ENCODE results near the gene ROGDI.

The ROGDI gene

DNA sequence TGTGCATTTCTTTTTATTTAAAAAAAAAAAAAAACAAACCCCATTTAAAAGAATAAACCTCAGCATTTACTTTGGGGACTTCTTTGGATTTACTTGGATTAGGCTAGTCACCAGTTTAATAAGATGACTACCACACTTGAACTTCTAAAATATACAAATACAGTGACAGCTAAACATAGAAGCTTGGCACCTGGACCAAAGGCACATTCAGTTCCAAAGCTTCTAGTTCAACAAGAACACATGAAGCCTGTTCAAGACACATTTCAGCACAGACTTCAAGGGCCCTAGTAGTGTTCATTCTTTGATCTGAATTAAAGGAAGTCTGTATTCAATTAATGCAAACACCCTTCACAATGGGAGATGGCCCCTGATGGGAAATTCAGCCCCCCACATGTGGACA, 11.6 kb upstream of the ROGDI start:
- no peak for DNase-seq (ENCODE audit: low read depth in 2 of 2)

DNA sequence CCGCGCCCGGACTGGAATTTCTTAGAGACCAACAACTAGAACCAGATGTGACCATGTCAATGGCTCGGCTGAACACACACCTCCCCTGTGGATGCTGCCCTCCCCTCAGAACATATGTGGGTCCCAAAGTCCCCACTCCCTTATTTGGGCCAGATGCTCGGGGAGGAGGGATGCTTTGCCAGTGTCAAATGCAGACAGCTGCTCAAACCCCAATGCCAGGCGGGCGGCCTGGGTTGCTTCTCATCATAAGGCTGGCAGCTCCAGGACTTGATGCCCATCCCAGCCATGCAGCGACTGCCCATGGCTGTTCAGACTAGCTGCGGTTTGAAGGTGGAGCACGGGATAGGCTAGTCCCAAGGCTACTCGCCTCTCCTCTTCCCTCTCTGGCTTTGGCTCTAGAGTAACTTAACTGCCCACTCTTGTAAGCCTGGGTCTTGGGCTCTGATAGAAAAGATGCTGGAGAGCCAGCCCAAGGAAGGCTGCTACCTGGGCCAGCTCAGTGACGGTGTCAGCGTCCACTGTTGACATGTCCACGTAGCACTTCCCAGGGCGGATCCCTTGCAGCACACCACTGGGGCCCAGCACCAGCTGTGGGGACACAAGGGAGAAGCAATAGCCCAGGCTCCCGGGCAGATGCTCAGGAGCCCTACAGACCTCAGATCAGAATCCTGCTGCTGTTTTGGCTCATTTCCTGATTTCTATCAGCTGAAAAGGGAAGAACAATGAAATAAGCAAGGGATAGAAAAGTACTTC, 11.0 kb upstream of the ROGDI start:
- DNase-seq (ENCODE audit: low read depth in 2 of 2): no peak

DNA sequence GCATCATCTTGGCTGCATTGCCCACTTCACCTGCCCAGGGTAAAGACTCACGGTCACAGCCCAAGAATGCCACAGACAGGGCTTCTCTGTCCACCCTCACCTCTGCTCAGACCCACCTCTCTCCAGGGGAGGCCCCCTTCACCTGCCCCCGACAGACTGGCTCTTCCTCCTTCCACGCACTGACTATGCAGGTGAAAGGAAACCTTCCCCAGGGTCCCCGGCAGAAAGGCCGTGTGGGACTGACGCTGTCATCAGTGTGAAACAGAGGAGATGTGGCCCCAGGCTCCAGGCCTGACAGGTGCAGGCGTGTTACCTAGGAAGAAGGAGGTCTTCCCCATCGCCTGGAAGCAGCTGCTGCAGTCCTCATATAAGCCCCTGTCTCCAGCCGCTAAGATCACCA, 9.3 kb upstream of the ROGDI start:
- no peak for DNase-seq (ENCODE audit: low read depth in 2 of 2)

DNA sequence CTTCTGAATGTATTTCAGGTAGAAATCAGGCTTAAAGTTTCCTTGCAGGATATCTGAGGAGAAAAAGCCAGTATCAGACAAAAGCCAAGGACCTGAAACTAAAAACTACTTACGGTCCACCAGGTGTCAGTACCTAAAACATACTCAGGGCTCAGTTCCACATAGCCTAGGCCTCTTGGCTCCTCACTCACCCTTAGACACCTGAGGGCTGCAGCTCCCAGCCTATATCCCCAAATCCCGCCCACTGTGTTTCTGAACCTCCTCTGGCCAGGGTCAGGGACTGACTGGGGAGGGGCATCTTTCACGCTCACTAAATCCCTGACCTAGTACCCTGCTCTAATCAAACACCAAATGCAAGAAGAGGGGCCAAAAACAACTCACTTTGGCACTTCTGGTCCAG, 8.8 kb upstream of the ROGDI start:
- DNase-seq (ENCODE audit: low read depth in 2 of 2): no peak

DNA sequence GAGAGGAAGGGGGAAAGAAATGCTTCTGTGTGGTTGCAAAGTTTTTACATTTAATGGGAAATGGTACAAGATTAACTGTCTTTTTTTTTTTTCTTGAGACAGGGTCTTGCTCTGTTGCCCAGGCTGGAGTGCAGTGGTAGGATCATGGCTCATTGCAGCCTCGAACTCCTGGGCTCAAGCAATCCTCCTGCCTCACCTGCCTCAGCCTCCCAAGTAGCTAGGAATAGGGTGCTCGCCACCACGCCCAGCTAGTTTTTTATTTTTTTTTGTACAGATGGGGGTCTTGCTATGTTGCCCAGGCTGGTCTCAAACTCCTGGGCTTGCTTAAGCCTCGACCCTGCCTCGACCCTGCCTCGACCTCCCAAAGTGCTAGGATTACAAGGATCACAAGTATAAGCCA, 3.8 kb upstream of the ROGDI start:
- no peak for DNase-seq (ENCODE audit: low read depth in 2 of 2)

DNA sequence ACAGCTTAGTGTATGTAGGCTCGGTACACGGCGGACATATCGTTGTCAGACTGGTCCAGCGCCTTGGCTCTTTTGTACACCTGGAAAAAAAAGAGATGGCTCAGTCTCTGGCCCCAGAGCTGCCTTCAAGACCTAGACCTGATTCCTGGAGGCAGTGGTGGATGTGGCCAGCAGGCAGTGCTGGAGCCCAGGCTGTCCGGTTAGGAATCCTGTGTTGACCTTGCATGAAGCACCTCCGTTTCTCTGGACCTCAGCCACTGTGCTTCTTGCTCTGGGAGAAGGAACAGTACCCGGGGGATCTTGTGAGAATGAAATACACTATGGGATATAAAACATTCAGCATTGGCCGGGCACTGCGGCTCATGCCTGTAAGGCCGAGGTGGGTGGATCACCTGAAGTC, 2.8 kb upstream of the ROGDI start:
- DNase-seq (ENCODE audit: low read depth in 2 of 2): no peak

DNA sequence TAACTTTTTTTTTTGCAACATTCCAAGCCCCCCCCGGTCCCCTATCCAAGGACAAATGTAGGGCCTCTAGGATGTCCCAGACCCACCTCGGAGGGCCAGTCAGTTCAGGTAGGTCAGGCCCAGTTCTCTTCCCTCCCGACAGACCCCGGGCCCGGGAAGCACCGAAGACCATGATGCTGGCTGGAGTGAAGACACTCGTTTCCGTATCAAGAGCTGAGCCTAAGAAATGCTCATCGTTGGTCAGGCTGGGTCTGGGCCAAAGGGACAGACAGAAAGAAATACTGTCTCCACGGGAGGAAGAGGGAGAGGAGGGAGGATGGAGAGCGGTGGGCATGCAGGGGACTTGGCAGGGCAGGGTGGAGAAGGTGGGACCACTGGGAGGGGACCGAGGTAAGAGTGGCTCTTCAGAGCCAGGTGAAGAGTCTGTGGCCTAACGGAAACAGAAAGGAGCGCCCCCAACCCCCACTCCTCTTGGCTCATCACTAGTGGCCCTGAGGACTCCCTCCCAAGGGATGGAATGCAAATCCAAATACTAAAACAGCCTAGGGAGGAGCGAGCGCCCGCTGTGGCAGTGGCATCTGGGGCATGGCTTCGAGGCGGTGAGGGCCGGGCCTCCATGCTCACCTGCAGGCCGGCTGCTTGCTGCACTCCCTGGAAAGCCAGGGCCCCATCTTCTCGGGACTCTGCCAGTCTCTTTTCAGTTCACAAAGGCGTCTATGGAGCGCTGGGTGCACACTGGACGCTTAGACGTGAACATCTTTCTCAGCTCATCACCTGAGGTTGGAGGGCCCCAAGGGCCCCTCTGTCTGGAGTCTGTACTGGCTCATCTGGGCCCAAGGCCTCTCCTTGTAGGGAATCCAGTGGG, 1.7 kb upstream of the ROGDI start:
- DNase-seq (ENCODE audit: low read depth in 2 of 2): no peak

DNA sequence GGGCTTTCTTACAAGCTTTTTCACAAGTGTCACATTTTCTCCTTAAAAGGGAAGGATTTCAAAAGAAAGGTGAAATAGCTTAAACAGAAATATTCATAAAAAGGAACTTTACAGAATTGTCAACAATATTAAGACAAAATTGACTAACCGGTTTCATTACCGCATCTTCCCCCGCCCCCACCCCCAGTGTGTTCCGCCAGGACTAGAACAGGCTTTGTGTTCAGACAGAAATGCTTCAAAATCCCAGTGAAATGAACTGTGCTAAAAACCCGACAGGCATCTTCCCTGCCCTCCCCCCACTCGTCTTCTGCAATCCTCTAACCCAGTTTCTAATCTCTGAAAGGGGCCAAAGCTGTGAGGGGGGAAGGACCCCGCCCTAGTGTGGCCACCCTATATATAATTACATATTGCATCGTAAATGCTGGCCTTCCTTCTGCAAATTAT, 990 bp upstream of the ROGDI start:
- DNase-seq (ENCODE audit: low read depth in 2 of 2): no peak

DNA sequence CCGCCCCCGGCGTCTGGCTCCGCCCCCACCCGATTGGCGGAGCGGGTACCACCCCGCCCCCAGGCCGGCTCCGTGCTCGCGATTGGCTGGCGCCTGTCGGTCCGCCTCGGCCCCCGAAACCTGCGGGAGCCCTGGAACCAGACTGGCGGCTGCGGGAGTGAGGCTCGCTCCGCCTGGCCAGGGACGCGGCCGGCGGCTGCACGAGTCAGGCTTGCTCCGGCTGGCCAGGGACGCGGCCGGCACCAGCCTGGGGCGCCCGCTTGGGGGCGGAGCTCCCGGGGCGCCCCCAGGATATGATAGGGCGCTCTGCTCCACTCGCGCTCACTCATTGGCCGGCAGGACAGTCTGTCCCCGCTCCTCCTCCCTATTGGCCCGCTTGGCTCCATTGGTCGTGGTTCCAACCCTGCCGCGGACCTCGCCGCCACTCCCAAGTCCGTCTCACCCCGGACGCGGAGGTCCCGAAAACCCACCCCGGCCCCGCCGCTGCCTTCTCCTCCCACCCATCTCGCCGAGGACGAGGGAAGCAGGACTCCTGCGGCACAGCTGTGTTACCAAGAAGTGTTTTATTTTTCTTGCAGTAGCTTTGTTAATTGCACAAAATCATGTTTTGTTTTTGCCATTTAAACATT, 340 bp upstream of the ROGDI start:
- DNase-seq (ENCODE audit: low read depth in 2 of 2): peak; percentile 84 to 87

DNA sequence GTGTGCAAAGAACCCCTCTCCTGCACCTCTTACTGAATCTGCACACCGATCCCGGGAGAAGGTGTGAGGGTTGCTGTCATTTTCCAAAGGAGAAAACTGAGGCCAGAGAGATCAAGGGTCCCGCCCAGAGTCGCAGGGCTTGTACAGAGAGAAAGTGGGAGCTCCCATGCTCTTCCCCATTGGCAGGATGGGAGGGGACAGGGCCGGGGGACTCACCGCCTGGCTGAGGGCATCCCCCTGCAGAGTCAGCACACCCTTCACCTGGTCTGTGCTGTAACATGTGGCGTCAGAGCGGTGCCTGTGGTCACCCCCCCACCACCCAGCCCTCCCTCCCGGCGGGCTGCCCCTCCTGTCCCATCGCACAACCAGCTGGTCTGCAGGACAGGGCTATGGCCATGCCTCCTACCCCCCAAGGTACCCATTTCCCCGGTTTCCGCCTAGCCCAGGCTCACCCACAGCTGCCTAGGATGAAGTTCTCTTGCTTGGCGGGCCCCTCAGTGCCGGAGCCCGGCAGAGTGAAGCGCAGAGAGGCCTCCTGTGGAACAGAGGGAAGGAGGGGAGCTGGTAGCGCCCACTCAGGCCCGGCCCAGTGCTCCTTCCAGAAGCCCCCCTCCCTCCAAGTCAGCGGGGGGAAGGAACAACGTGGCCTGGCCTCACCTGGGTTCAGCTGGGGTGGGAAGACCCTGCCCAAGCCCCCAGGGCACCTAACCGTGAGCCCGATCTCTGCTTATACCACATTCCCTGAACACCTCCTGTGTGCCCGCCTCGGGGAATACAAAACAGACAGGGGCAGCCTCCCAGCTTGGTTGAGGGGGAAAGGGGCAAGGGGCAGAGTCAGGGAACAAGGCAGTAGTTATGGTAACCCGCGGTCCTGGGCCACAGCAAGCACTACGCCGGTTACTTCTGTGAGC, 1.1 kb downstream of the ROGDI start:
- no peak for DNase-seq (ENCODE audit: low read depth in 2 of 2)

DNA sequence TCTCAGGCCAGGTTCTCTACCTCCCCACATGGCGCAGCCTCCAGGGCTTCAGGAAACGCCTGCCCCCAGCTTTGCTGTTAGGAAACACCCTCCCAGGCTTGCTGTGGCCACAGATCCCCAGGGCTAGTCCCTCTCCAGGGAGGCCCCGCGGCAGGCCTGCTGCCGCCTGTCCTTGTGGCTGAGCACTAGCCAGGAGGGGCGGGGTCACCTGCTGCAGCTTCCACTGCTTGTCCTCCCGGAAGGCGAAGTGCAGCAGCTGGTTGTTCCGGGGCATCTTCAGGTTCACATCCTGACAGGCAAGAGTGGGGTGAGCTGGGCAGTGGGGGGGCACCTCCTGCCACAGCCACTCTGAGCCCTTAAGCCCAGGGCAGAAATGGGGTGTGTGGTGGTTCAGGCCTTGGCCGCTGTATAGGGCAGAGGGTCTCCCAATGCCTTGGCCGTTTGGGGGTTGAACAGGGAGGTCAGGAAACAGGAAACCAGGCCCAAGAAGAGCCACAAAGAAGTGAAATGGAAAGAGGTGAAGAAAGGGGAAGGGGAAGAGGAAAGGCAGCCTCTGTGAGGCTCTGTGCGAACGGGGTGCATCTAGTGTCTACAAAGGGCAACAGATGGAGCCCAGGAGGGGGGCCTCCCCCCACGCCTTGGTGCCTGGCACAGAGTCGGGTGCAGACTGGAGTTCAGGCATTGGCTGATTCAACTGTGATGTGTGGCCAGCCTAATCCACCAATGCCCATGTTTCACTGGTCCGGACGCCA, 2.0 kb downstream of the ROGDI start:
- no peak for DNase-seq (ENCODE audit: low read depth in 2 of 2)

DNA sequence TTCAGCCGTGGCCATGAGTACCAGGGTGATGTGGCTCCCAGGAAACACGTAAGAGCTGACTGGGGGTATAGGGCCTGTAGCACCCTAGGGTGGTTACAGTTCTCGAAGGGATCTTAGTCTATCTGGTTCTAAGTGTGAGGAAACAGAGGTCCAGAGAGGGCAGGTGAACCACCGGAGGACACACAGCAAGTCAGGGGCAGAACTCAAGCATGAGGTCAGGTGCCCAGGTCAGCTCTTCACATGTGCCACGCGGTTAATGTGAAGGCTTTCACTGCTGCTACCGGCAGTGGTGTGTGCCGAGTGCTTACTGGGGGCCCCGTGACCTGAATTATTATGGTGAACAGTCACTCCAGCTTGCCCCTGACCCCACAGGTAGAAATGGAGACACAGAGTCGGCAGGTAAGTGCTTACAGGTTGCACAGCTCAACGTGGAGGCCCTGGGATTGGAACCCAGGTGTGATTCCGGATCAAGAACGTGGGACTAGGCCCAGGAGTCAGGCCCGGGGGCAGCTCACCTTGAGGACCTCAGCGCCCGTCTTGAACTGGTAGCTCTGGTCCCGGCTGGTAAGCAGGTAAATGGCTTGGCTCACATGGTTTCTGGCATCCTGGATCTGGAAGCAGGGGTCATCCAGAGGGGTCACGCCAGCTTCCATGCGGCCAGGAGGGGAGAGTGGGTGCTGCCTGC, 3.1 kb downstream of the ROGDI start:
- DNase-seq (ENCODE audit: low read depth in 2 of 2): no peak

DNA sequence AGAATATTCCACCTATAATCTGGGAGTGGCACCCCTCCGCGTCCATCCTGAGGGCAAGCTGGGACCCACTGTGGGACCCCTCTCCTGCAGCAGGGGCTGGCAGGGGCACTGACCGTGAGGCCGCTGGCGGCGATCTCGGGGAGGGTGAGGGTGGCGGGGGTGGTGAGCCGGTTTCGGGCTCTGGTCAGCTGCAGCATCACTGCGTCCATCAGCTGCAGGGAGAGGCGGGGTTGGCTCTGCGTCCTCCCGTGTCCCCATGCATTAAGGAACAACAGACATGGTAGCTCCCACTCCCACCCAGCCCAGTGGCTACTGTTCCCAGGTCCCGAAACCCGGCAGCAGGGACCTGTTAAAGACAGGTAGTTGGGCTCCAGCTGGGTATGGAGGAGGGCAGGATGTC, 4.0 kb downstream of the ROGDI start:
- DNase-seq (ENCODE audit: low read depth in 2 of 2): no peak

DNA sequence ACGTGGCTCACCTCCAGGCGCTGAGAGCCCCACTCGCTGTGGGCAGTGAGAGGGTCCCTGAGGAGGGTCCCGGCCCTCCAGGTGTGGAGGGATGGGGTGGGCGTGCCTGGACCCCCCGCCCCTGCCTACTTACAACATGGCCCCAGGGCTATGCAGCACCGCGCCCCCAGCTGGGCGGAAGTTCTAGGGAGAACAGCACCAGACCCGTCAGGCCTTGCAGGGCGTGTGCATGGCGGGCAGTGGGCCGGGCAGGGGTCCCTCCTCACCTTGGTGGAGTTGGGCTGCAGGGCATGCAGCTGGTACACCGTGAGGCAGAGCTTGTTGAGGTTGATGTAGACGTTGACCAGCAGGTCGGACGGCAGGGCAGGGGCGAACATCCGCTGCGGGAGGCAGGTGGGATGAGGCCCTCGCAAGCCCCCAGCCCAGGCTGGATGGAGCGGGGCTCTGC, 4.6 kb downstream of the ROGDI start:
- DNase-seq (ENCODE audit: low read depth in 2 of 2): no peak

DNA sequence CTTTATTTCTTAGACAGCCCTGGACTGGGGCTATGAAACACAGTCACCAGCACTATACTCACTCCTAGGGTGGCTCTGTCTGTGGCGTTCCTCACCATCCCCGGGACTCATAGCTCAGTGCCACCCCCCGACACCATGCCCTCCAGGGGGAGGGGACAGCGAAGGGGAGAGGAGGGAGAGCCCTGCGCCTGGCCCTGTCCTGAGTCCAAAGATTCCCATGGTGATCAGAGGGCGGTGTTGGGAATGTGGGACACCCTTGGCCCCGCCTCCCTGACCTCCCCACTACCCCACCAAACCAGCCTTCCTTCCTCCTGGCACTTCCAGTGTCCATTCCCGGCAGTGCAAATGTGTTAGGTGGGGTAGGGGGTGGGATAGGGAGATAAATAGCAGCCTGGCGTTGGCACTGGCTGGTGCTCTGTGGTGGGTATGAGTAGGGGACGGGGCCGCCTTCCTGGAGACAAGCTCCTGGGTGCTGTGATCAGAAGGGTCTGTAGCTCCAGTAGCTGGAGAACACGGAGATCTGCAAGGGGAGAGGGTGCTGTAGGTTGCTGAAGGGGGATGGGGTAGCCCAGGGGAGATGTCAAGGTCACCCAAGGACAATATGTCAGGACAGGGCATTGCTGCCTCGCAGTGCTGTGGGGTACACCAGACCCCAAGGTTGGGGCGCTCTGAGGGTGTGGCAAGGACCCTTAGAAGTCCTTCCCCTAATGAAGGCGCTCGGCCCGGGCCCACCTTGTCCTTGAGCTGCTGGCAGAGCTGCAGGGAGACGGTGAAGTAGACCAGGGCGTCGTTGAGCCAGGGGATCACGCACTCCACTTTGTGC, 5.2 kb downstream of the ROGDI start:
- DNase-seq (ENCODE audit: low read depth in 2 of 2): no peak

DNA sequence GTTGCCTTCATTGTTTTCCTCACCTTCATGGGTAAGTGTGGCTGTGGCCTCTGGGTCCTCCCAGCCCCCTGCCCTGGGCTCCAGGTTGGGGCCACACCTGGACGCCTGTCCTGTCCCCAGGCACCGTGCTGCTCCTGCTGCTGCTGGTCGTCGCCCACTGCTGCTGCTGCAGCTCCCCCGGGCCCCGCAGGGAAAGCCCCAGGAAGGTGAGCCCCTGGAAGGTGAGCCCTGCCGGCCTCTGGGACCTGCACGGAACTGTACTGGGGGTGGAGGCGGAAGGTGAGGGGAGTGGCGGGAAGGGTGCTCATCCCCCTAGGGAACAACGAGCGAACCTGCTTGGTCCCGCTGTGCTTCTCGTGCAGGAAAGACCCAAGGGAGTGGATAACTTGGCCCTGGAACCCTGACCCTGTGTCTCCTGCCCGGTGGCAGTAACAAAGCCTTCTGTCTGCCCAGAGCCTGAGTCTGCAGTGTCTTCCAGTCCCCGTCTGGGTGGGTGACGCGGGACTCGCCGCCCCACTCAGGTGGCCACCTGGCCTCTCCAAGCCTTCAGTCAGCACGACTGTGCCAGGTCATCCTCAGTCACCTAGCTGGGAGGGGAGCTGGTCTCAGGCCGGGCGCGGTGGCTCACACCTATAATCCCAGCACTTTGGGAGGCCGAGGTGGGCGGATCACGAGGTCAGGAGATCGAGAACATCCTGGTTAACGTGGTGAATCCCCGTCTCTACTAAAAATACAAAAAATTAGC, 6.4 kb downstream of the ROGDI start:
- no peak for DNase-seq (ENCODE audit: low read depth in 2 of 2)

DNA sequence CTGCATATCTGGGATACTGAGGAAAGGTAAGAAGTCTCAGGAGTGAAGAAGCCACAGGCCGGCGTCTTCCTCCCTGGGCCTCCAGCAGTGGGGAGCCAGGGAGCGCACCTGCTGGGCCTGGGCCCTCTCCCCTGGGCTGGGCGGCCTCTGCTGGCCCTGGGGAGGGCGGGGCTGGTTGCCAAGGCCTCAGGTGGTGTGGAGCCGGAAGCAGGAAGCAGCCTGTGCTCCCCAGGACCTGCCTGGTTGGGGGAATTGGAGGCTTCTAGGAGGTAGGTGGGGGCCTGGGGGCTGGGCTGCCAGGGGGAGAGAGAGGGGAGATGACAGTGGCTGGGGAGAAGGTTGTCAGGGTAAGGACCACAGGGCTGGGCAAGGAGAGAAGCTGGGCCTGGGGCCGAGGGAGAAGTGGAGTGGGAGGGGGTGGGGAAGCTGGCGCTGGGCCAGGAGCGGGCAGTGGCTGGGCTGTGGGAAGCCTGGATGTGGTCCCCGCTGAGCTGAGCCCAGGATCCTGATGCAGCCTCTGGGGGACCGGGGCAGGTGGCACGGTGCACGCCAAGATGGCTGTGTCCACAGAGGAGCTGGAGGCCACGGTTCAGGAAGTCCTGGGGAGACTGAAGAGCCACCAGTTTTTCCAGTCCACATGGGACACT, 7.1 kb downstream of the ROGDI start, which contains the start of gene SMIM22:
Gene SMIM22, plus strand, starts transcription at position 189 of the 647 bp plus-strand sequence. Its CDS starts 366 bp downstream, at position 555.
- no peak for DNase-seq (ENCODE audit: low read depth in 2 of 2)

DNA sequence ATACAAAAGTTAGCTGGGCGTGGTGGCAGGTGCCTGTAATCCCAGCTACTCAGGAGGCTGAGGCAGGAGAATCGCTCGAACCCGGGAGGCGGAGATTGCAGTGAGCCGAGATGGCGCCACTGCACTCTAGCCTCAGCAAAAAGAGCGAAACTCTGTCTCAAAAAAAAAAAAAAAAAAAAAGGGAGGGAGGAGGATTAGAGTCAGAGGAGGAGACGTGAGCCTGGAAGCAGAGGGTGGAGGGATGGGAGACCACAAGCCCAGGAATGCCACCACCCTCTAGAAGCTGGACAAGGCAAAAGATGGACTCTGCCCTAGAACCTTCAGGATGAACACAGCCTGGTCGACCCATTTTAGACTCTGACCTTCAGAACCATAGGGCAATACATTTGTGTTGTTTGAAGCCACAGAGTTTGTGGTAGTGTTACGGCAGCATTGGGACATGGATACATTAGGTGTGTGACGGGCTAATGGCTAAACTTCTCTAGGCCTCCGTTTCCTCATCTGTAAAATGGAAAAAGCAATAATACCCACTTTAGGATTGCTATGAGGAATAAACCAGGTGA, 9.4 kb downstream of the ROGDI start:
- DNase-seq (ENCODE audit: low read depth in 2 of 2): no peak

Measured in stimulated activated CD4-positive, alpha-beta T cell treated with anti-CD3 and anti-CD28 coated beads, Interleukin-4, amount 100 ng/mL, for 48 hours (primary cell).